T-helper 1 cell (primary cell): ENCODE measurements around the gene TTC22.

Experiments
- DNase-seq, 5 donors: peaks; one replicate each; pipeline ENCODE4 v3.0.0-alpha.2; 2012 to 2020
- total RNA-seq, 4 donors: gene quantifications; one replicate each; lab custom pipeline; 2026; lab: John Stamatoyannopoulos, UW

TTC22 gene
- total RNA-seq, result 9.6 to 18.7 (median 13.6) reads per million in 4 donors

GRCh38 chr1:54800899-54801759, at the start of gene TTC22:
Gene TTC22 (minus strand): TSS chr1:54801323. CDS start chr1:54801163, 160 bp downstream.
- peak; percentile 33 to 82 (median 55) for DNase-seq

- no peak for DNase-seq
Observed at GRCh38 chr1:54850737-54851136, 49.6 kb upstream of the TTC22 start.

- DNase-seq, result no peak
Observed at GRCh38 chr1:54850069-54850730, 49.1 kb upstream of the TTC22 start.

DNA sequence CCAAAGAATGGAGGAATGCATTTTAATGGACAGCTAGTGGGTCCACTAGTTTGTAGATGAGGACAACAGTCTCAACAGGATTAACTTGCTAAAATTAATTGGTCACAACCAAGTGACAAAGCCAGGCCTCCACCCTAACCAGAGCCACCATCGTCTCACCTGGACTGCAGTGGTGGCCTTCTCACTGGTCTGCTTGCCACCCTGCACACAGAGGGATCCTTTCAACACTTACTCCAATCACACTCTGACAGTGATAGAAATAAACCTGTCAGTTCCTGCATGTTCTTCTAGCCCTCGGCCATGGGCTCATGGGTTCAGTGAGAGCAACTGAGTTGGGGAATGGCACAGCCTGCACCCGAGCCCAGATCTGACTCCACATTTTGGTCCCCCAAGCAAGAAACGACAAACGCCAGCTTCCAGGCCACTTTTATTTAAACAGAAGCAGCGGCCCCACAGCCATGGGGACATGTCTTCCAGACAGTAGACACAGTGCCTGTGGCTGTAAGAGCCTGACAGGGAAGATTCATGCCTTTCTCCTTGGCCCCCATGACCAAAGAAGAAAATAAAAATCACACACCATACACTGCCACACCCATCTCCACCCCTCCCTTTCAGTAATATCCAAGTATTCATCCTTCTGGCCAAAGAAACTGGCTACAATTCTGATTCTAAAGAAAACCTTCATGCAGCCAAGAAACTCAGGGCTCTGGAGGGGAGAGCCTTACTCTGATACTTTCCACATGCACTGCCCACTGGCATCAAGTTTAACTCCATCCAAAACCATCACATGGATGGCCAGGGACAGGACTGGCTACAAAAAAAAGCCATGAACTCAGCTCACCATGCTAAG, 48.3 kb upstream of the TTC22 start:
- no peak for DNase-seq

DNA sequence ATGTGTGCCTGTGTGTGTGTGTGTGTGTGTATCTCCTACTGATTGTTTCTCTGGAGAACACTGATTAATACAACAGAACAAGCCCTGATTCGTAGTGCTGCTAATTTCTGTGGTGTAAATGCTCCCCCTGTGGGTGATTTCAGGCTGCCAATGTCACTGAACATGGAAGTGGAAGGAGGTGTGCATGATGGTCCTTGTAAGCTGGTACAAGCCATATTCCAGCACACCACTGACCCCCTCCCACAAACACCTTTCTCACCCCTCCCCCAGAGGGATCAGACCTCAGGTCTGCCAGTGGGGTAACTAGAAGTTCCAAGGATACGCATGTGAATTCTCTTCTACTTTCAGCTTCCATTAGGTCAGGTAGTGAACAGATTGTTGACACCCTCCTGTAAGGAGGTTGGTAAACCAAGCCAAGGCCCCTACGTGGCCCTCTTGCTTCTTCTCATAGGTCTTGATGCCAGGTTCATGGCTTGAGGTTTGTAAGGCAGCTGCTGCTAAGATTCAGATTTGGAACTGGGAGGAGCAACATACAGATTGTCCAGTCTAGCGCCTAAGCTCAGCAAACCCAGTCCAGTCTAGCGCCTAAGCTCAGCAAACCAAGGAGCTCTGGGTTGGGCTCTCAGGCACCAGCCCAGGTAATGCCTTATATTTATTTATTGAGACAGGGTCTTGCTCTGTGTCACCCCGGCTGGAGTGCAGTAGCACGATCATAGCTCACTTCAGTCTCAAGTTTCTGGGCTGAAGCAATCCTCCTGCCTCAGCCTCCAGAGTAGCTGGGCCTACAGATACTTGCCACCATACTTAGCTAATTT, 47.2 kb upstream of the TTC22 start:
- no peak for DNase-seq

GRCh38 chr1:54846716-54847284, 45.7 kb upstream of the TTC22 start:
- no peak for DNase-seq

DNA sequence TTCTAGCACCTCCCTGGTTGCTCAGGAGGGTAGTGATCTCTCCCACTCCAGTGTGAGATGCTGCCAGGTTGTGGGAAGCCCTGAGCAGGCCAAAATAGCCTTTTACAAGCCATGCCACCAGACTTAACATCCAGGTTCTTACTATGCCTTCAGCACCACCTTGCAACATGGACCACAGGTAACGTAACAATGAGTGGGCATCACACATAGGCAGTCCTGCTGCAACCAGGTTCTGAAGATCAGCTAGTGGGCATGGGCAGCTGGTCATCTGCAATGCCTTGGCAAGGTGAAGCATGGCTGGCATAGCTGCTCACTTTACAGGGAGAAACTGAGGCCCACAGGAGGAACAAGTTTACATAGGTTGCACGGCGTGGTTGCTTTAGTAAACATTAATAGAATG, 45.2 kb upstream of the TTC22 start:
- no peak for DNase-seq

DNA sequence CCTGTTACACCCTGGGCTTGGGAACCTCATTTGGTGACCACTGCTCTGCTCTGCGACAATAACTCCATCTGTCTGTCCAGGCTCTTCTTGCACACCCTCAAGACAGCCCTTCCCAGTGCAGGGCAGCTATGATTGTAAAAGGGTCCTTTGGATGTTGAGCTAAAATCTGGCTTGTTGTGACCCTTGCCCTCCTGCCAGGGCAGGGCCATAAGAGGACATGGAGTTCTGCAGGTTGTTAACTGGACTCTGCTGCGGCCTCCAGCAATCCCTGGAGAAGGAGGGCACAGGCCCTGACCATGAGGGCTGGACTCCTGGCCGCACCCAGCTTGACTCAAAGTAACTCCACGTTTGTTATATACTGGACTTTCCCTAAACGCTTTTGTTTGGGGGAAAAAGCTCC, 44.6 kb upstream of the TTC22 start:
- no peak for DNase-seq

DNA sequence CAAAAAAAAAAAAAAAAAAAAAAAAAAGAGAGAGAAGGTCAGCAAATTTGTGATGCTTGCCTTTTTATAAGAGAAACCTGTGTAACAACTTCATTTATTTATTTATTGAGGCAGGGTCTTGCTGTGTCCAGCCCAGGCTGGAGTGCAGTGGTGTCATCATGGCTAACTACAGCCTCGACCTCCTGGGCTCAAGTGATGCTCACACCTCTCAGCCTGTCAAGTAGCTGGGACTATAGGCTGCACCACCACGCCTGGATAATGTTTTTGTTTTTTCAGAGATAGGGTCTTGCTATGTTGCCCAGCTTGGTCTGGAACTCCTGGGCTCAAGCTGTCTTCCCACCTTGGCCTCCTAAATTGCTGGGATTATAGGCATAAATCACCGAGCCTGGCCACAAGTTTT, 43.4 kb upstream of the TTC22 start:
- no peak for DNase-seq

- DNase-seq, result no peak
Observed at GRCh38 chr1:54843449-54843848, 42.3 kb upstream of the TTC22 start.

DNA sequence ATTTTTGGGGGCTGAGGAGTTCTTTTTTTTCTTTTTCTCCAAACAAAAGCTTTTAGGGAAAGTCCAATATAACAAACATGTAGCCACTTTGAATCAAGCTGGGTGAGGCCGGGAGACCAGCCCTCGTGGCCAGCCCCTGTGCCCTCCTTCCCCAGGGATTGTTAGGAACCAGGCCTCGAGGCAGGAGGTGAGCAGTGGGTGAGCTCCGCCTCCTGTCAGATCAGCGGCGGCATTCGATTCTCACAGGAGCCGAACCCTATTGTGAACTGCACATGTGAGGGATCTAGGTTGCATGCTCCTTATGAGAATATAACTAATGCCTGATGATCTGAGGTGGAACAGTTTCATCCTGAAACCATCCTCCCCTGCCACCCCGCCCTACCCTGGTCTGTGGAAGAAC, 41.8 kb upstream of the TTC22 start:
- DNase-seq, result no peak

- DNase-seq, result no peak
Observed at GRCh38 chr1:54842206-54842915, 41.2 kb upstream of the TTC22 start.

GRCh38 chr1:54839824-54840223, 38.7 kb upstream of the TTC22 start:
- DNase-seq, result no peak

GRCh38 chr1:54838565-54839180, 37.5 kb upstream of the TTC22 start:
- no peak for DNase-seq

DNA sequence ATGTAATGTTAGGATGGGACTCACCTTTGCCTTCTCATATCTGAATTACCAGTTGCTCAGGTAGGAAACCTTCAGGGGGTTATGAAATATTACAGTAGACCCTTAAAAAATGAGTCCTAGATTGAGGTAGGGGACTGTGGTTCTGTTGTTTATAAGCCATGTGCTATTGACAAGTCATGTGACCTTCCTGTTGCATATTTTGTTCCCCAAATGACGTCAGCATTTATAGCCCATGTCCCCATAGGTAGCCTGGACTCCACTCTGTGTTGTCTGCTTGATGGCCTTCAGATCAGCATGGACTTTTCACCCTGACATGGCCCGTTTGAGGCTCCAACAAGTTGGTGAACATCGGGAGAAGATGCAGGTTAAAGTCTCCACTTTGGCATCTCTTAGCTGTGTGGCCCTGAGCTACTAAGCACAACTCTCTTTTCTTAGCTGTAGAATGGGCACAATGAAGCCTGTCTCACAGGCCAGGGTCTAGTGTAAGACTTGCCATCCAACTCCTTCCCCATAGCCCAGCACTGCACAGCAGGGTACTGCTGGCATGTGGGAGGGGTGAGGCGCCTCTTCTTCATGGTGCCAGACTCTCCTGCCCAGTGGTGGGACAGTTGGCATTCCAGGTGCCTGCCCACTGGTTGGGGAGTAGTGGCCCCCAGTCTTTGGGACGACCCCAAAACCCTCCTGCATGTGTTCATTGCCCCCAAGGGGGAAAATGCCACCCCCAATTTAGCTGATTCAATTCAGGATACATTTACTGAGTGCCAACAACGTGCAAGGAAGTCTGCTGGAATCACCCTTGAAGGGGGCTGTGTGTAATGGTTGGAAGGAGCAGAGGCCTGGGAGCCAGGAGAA, 36.1 kb upstream of the TTC22 start:
- no peak for DNase-seq

DNA sequence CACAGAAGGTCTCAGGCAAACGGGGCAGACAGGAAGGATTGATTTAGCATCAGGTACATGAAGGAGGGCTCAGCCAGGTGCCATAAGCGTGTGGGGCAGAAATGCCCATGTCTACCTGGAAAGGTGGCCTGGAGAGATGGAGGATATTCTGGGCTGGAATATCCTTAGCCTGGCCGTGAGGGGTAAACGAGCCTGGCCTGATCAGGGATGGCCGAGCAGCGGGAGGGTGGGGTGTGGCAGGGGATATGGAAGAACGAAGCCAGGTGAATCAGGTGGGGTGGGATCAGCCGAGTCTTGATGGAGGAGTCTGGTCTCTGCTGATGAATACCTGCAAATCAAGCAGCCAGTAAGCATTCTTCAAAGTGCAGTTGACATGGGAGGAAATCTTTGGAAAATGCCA, 35.5 kb upstream of the TTC22 start:
- no peak for DNase-seq

GRCh38 chr1:54835970-54836369, 34.8 kb upstream of the TTC22 start:
- DNase-seq, result no peak

DNA sequence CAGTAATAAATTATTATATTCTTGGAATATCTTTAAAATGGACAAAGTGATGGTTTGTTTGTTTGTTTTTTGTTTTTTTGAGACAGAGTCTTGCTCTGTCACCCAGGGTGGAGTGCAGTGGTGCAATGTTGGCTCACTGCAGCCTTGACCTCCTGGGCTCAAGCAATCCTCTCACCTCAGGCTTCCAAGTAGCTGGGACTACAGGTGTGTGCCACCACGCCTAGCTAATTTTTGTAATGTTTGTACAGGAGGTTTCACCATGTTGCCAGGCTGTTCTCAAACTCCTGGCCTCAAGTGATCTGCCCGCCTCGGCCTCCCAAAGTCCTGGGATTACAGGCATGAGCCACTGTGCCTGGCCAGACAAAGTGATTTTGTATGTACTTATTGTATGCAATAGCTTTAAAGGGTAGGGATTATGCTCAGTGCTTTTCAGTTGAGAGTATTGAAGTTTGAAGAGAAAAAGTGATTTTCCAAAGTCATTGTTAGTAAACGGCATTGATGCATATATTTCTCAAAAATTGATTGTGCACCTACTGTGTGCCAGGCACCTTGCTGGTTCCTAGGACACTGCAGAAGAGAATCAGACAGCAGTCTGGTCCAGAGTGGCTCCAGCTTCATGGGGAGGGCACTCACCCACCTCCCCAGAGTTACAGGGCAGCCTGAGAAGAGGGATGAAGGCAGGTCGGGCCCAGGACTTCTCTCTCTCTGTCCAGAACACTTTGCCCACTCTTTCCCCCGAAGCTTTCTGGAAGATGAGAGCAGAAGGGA, 34.2 kb upstream of the TTC22 start:
- no peak for DNase-seq

DNA sequence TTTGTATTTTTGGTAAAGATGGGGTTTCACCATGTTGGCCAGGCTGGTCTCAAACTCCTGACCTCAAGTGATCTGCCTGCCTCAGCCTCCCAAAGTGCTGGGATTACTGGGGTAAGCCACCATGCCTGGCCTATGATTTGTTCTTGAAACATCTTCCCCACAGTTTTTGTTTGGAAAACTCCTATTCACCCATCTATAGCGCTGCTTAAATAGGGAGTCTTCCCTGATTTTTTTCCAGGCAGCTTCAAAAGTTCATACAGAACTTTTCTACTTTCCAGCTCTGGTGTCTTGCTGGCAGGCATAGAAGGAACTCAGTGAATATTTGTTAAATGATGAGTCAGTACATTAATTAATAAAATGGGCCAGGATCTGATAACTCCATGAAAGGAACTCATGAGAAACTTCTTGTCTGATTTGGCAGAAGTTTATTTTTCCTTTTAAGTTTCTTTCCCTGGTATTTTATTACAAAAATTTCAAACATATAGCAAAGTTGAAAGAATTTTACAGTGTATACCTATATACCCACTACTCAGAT, 33.0 kb upstream of the TTC22 start:
- no peak for DNase-seq
